GM10266 (cell line): ENCODE measurements around the gene CYRIA.

Experiments
- DNase-seq: peaks from one replicate; pipeline ENCODE4 v3.0.0; 2012; ENCODE audit errors: extremely low spot score
- TF ChIP-seq, protein P1 (sequence below): IDR thresholded peaks from 2 replicates; pipeline ENCODE4 v1.5.1; 2012; ENCODE audit warnings: mild to moderate bottlenecking, low read depth; ENCODE audit not compliant: control insufficient read depth, insufficient read depth; ENCODE audit errors: missing control alignments

CYRIA gene

GRCh38 chr2:16629770-16630169, 35.9 kb downstream of the CYRIA start:
- TF ChIP-seq, protein P1, sequence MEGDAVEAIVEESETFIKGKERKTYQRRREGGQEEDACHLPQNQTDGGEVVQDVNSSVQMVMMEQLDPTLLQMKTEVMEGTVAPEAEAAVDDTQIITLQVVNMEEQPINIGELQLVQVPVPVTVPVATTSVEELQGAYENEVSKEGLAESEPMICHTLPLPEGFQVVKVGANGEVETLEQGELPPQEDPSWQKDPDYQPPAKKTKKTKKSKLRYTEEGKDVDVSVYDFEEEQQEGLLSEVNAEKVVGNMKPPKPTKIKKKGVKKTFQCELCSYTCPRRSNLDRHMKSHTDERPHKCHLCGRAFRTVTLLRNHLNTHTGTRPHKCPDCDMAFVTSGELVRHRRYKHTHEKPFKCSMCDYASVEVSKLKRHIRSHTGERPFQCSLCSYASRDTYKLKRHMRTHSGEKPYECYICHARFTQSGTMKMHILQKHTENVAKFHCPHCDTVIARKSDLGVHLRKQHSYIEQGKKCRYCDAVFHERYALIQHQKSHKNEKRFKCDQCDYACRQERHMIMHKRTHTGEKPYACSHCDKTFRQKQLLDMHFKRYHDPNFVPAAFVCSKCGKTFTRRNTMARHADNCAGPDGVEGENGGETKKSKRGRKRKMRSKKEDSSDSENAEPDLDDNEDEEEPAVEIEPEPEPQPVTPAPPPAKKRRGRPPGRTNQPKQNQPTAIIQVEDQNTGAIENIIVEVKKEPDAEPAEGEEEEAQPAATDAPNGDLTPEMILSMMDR: no peak
- no peak for DNase-seq

- DNase-seq: no peak
- TF ChIP-seq, protein P1: no peak
These were observed 36.6 kb downstream of the CYRIA start for GRCh38 chr2:16629044-16629443.

GRCh38 chr2:16628314-16628713, 37.3 kb downstream of the CYRIA start:
- TF ChIP-seq, protein P1: no peak
- no peak for DNase-seq

DNA sequence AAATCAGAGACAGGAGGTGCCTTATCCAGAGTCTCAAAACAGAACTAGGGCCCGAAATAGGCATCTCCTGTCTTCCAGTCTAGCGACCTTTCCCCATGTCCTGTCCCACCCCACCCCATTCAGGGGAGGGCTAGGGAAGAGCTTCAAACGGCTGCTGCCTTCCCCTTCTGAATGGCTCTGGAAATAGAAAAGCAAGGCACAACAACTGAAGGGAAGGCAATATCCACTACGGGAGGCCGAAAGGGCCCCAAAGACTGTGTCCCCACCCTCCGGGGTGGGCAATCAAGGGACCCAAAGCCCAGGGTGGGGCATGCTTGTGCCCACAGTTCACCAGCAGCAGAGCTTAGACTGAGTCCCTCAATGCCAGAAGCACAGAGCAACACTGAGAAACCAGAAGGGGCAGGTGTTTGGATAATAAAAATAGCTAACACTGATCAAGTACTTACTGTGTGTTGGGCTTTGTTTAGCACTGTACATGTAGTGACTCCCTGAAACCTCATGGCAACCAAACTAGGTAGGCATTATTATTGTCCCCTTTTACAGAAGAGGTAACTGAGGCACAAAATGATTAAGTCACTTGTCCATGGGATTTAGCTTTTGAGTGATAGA, 38.5 kb downstream of the CYRIA start:
- no peak for DNase-seq
- TF ChIP-seq, protein P1: no peak

DNA sequence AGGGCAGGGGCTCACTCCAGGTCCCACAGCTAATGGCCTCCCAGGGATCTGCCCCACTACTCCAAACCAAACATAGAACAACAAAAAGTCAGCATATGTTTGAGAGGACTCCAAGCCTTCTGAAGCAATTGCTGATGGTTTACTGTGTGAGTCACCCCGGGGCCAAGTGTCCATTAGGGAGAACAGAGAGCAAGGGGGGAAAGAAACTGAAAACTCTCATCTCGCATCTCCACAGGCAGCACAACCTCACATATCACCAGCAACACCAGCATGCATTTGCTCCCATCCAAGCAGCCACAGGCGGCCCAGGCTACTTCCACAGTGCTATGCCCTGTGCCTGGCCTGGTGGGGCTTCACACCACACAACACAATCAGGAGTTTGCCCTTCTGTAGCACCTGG, 39.1 kb downstream of the CYRIA start:
- no peak for DNase-seq
- TF ChIP-seq, protein P1: no peak

DNA sequence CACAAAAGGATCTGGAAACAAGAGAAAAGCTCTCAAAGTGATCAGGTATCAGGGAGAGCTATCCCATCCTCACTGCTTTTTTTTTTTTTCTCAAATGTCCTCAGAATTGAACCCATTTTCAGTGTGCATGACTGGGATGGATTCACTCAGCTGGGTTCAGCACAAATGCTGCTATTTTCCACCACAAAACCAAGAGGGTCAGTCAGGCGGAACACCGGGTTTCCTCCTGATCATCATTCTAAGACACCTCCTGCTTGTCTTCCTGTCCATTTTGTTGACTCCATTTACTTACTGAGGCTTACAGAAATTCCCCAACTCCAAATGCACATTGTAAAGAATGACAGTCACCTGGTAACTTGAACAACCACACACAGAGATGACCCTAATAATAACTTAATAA, 39.9 kb downstream of the CYRIA start:
- peak; percentile 32 for DNase-seq
- TF ChIP-seq, protein P1: no peak

- TF ChIP-seq, protein P1: no peak
- DNase-seq: no peak
These were observed 40.4 kb downstream of the CYRIA start for GRCh38 chr2:16625201-16625729.
